ENCODE measurements around the gene INAVA.
"Not testable (repeated sequence)": the region's sequence is repeated elsewhere in the genome, so short reads cannot be mapped to it uniquely, and the experiment has no call there.

- TF ChIP-seq CTCF (IDR thresholded peaks at IDR 0.05); EZH2 (IDR thresholded peaks at IDR 0.05; ENCODE audit: borderline replicate concordance, insufficient read depth, low read depth, low read length, poor library complexity, severe bottlenecking): not testable (repeated sequence)
Observed at GRCh38 chr1:200911936-200912335, 17.2 kb downstream of the INAVA start.
